HG03280 (cell line): ENCODE results near the gene SH3RF1.

Experiments
- ATAC-seq: cut with Tn5 transposase; IDR thresholded peaks from one replicate; pipeline ENCODE4 v1.9.1; 2021; ENCODE audit warnings: mild to moderate bottlenecking, moderate library complexity; ENCODE audit not compliant: unreplicated experiment

Gene SH3RF1

GRCh38 chr4:169252339-169253112 lies 18.2 kb downstream of the SH3RF1 start:
- ATAC-seq: no peak

- ATAC-seq: no peak
Measured at GRCh38 chr4:169251291-169252235, 19.2 kb downstream of the SH3RF1 start.

GRCh38 chr4:169250796-169251195 lies 20.0 kb downstream of the SH3RF1 start:
- no peak for ATAC-seq

- ATAC-seq: no peak
Measured at GRCh38 chr4:169249999-169250398, 20.8 kb downstream of the SH3RF1 start.

GRCh38 chr4:169249214-169249973 lies 21.4 kb downstream of the SH3RF1 start:
- no peak for ATAC-seq

- ATAC-seq: no peak
Measured at GRCh38 chr4:169248645-169249044, 22.1 kb downstream of the SH3RF1 start.

GRCh38 chr4:169246957-169247396 lies 23.8 kb downstream of the SH3RF1 start:
- ATAC-seq: no peak

- ATAC-seq: no peak
Measured at GRCh38 chr4:169246279-169246678, 24.5 kb downstream of the SH3RF1 start.

GRCh38 chr4:169245061-169245460 lies 25.7 kb downstream of the SH3RF1 start:
- ATAC-seq: no peak

GRCh38 chr4:169243825-169244609 lies 26.7 kb downstream of the SH3RF1 start:
- no peak for ATAC-seq

- no peak for ATAC-seq
Measured at GRCh38 chr4:169241464-169241863, 29.3 kb downstream of the SH3RF1 start.

GRCh38 chr4:169239221-169239905 lies 31.4 kb downstream of the SH3RF1 start:
- no peak for ATAC-seq

GRCh38 chr4:169238445-169238844 lies 32.3 kb downstream of the SH3RF1 start:
- ATAC-seq: no peak

- no peak for ATAC-seq
Measured at GRCh38 chr4:169236873-169237626, 33.7 kb downstream of the SH3RF1 start.

- ATAC-seq: no peak
Measured at GRCh38 chr4:169236078-169236477, 34.7 kb downstream of the SH3RF1 start.

- no peak for ATAC-seq
Measured at GRCh38 chr4:169234137-169234855, 36.5 kb downstream of the SH3RF1 start.

GRCh38 chr4:169233691-169234090 lies 37.1 kb downstream of the SH3RF1 start:
- ATAC-seq: no peak

- ATAC-seq: no peak
Measured at GRCh38 chr4:169231647-169232262, 39.0 kb downstream of the SH3RF1 start.
